Left lung (tissue), 10 donors: ENCODE results near the gene TLK1. TPM values are rescaled to one million over a fixed set of nuclear protein-coding genes. Genes with fewer than 3 reads are reported as not detected.

Experiments used
- ATAC-seq: fragments of 200-7000 bp; cut with Tn5 transposase; one replicate; pipeline ENCODE4 v1.9.1; 2020; ENCODE audit warnings: moderate library complexity
- DNase-seq, 4 donors: peaks; one replicate each; pipeline ENCODE4 v3.0.0-alpha.2; 2013 to 2020
- H3K27ac ChIP-seq, 2 donors: fragments of 200-600 bp; sonication (generic) in 1 of 2; one replicate each; pipeline versions ENCODE4 v1.5.0 to v1.8.0; 2020 to 2021
- H3K27me3 ChIP-seq, 2 donors: fragments of 200-600 bp; sonication (generic) in 1 of 2; one replicate each; pipeline versions ENCODE4 v1.5.0 to v1.8.0; 2020 to 2021
- H3K36me3 ChIP-seq, 2 donors: fragments of 200-600 bp; sonication (generic) in 1 of 2; one replicate each; pipeline versions ENCODE4 v1.5.0 to v1.8.0; 2020 to 2021
- H3K4me1 ChIP-seq, 2 donors: fragments of 200-600 bp; one replicate each; pipeline ENCODE4 v1.8.0; 2021
- H3K4me3 ChIP-seq, 2 donors: fragments of 200-600 bp; sonication (generic) in 1 of 2; one replicate each; pipeline versions ENCODE4 v1.5.0 to v1.8.0; 2020 to 2021; ENCODE audit warnings: mild to moderate bottlenecking in 1 of 2
- H3K9me3 ChIP-seq, 2 donors: fragments of 200-600 bp; sonication (generic) in 1 of 2; one replicate each; pipeline versions ENCODE4 v1.5.0 to v1.8.0; 2020 to 2021
- intact Hi-C, 2 donors: fragments of 100-400 bp; cut with DNase I; formaldehyde crosslinking; loops; one replicate each; pipeline versions ENCODE4 v1.11.2 to v1.14.2; 2022
- polyA plus RNA-seq, 6 donors: library from polyadenylated mRNA; unstranded; fragments of 120-200 nt; gene quantifications; one replicate each; pipeline ENCODE4 v1.2.1, GENCODE V29; 2013; ENCODE audit not compliant: insufficient read length in 6 of 6
- total RNA-seq, 2 donors: library from RNA; stranded (reverse); fragmentation: NEBNext Ultra II Directional; extraction: Animal tissue kit (Norgen Biotek cat#: 25700); gene quantifications; one replicate each; pipeline ENCODE4 v1.2.1, GENCODE V29; 2021
- TF ChIP-seq, protein P1 (sequence below), 2 donors: fragments of 200-600 bp; sonication (generic) in 1 of 2; IDR thresholded peaks; one replicate each; pipeline versions ENCODE4 v1.5.0 to v1.8.0; 2021; ENCODE audit warnings: antibody characterized with exemption in 2 of 2
- donor health status: DM: no; HTN: yes; CAD: no.
- donor health status: DM: no; HTN: no; CAD: no.

The TLK1 gene
- total and polyA plus RNA-seq, 8 donors: 35.3 to 49.8 (median 40.4) TPM

DNA sequence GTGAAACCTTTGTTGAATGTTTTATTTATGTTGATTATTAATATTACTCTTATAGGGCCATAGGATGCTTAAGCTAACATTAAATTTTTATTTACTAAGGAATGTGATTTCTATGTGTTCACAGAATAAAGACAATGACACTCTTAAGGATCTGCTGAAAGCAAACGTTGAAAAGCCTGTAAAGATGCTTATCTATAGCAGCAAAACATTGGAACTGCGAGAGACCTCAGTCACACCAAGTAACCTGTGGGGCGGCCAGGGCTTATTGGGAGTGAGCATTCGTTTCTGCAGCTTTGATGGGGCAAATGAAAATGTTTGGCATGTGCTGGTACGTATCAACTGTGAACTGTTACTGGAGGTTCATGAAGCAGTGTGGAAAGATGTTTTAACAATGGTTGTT is 211.3 kb downstream of the TLK1 start:
- intact Hi-C loops: no loop called here
- Histone ChIP-seq H3K4me3 (no peak overlapping the region), H3K36me3 (peaks cover 4 to 52% of the 10 kb centered on the region in 2 donors)

DNA sequence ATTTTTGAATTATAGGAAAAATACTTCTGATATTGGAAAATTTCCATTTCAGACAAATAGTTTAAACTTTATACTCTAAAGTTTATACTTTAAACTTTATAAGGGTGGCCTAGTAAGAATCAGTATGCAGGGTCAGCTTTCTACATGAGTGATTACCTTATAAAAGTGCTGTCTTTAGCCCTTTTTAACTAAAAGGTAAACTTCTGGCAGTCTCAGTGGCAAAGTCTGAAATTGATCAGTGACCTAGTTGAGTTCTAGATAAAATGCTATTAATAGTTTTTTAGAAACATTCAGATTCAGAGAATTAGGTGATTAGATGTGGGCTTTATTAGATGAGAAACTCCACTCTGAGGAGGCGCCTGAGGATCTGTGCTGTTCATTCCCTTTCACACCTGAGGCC is 216.1 kb downstream of the TLK1 start:
- no peaks in the 10 kb centered on the region for H3K27me3 ChIP-seq
- DNase-seq: no peak
- no peak overlapping the region for H3K27ac ChIP-seq
- no peak overlapping the region for H3K4me3 ChIP-seq
- no peak for ATAC-seq
- TF ChIP-seq, protein P1, sequence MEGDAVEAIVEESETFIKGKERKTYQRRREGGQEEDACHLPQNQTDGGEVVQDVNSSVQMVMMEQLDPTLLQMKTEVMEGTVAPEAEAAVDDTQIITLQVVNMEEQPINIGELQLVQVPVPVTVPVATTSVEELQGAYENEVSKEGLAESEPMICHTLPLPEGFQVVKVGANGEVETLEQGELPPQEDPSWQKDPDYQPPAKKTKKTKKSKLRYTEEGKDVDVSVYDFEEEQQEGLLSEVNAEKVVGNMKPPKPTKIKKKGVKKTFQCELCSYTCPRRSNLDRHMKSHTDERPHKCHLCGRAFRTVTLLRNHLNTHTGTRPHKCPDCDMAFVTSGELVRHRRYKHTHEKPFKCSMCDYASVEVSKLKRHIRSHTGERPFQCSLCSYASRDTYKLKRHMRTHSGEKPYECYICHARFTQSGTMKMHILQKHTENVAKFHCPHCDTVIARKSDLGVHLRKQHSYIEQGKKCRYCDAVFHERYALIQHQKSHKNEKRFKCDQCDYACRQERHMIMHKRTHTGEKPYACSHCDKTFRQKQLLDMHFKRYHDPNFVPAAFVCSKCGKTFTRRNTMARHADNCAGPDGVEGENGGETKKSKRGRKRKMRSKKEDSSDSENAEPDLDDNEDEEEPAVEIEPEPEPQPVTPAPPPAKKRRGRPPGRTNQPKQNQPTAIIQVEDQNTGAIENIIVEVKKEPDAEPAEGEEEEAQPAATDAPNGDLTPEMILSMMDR (IDR thresholded peaks at IDR 0.05): no peak
- H3K9me3 ChIP-seq: no peaks in the 10 kb centered on the region
- peaks cover 0 to 4% of the 10 kb centered on the region in 2 donors for H3K36me3 ChIP-seq
- intact Hi-C loops: no loop called here
- H3K4me1 ChIP-seq: peaks cover 0 to 5% of the 10 kb centered on the region in 2 donors

More for the DNA sequence above, 211.3 kb downstream of the TLK1 start:
- Histone ChIP-seq H3K27me3 (no peaks in the 10 kb centered on the region), H3K27ac (no peak overlapping the region), H3K4me1 (peaks cover 0 to 12% of the 10 kb centered on the region in 2 donors), H3K9me3 (no peaks in the 10 kb centered on the region)
- DNase-seq: no peak
- no peak for ATAC-seq
- TF ChIP-seq, protein P1 (IDR thresholded peaks at IDR 0.05): no peak

DNA sequence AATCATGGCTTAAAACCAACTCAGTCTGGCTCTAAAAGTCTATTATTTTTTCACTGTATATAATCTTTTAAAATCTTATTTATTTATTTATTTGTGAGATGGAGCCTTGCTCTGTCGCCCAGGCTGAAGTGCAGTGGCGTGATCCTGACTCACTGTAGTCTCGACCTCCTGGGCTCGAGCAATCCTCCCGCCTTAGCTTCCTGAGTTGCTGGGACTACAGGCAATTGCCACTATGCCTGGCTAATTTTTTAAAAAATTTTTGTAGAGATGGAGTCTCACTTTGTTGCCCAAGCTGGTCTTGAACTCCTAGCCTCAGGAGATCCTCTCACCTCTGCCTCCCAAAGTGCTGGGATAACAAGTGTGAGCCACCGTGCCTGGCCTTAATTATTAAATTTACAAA is 217.1 kb downstream of the TLK1 start:
- intact Hi-C loops: no loop called here

DNA sequence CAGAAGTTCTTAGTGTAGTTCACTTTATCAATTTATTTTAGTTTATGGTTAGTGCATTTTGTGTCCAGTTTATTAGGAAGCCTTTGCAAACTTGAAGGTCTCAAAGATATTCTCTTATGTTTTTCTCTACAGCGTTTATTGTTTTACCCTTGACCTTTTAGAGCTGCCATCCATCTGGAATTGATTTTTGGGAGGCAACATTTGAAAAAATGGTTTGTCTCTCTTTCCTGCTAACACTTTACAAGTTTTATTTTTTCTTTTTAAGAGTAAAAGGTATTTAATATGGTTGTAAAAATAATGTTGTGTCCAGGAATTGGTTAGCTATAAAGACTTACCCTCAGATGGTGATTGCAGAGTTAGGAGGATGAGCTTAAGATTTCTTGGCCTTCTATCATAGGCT is 217.7 kb downstream of the TLK1 start:
- intact Hi-C loops: no loop called here
- TF ChIP-seq, protein P1 (IDR thresholded peaks at IDR 0.05): no peak
- H3K36me3 ChIP-seq: no peaks in the 10 kb centered on the region

More for the DNA sequence above, 217.1 kb downstream of the TLK1 start:
- DNase-seq: no peak
- Histone ChIP-seq H3K4me1 (peaks cover 0 to 15% of the 10 kb centered on the region in 2 donors), H3K27me3 (no peaks in the 10 kb centered on the region), H3K4me3 (no peak overlapping the region), H3K36me3 (no peaks in the 10 kb centered on the region), H3K27ac (no peak overlapping the region), H3K9me3 (no peaks in the 10 kb centered on the region)
- no peak for ATAC-seq
- TF ChIP-seq, protein P1 (IDR thresholded peaks at IDR 0.05): no peak

DNA sequence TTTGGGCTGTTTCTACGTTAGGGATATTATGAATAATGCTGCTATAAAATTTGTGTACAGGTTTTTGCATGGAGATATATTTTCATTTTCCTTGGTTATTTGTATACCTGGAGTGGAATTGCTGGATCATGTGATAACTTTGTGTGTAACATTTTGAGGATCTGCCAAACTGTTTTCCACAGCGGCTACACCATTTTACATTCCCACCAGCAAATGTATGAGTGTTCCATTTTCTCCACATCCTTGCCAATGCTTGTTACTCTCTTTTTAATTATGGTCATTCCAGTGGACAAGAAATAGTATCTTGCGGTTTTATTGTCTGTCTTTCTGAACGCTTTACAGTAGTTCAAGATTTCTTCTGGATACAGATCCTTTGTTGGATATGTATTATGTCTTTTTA is 218.1 kb downstream of the TLK1 start:
- intact Hi-C loops: no loop called here
- no peak overlapping the region for H3K4me3 ChIP-seq
- TF ChIP-seq, protein P1 (IDR thresholded peaks at IDR 0.05): no peak

More for the DNA sequence above, 217.7 kb downstream of the TLK1 start:
- Histone ChIP-seq H3K4me1 (peaks cover 0 to 17% of the 10 kb centered on the region in 2 donors), H3K4me3 (no peak overlapping the region), H3K27ac (no peak overlapping the region), H3K9me3 (no peaks in the 10 kb centered on the region), H3K27me3 (no peaks in the 10 kb centered on the region)
- DNase-seq (no peak), ATAC-seq (no peak)

More for the DNA sequence above, 218.1 kb downstream of the TLK1 start:
- H3K4me1 ChIP-seq: peaks cover 0 to 20% of the 10 kb centered on the region in 2 donors
- H3K27ac ChIP-seq: no peak overlapping the region
- no peaks in the 10 kb centered on the region for H3K27me3 ChIP-seq
- peaks cover 0 to under 1% of the 10 kb centered on the region in 2 donors for H3K36me3 ChIP-seq
- ATAC-seq: no peak
- no peaks in the 10 kb centered on the region for H3K9me3 ChIP-seq
- no peak for DNase-seq

Other genes with a start within 250 kb of the TLK1 start
- gene GORASP2, start 231.6 kb downstream of the TLK1 start, total RNA-seq: 10 to 100 TPM; 80.7 to 84.4 TPM
- 10 to 100 TPM; 67.6 to 93.1 (median 77.1) TPM for gene GORASP2, start 231.6 kb downstream of the TLK1 start, polyA plus RNA-seq